ENCODE measurements around the gene SCRN1. TPM values are rescaled to one million over a fixed set of nuclear protein-coding genes. Genes with fewer than 3 reads are reported as not detected.
A peak's percentile ranks its signal among the peaks of the same experiment; 100 is the strongest.

Gene SCRN1
- total RNA-seq, result 0.74 and 0.82 TPM in 2 replicates

GRCh38 chr7:29989257-29989995 is at the start of gene SCRN1:
TSS of gene SCRN1 (minus strand) at chr7:29989801. CDS start at chr7:29969067, 20,734 bp downstream.
- Mint-ChIP-seq H3K27me3 (ENCODE audit: low read depth) (peaks cover 56% of the 10 kb centered on the region), H3K36me3 (ENCODE audit: low read depth) (no peaks in the 10 kb centered on the region), H3K4me3 (ENCODE audit: low read depth) (peak within 1 kb of the TSS; percentile 67), H3K27ac (no peak within 1 kb of the TSS), H3K9me3 (peaks cover 7% of the 10 kb centered on the region), H3K4me1 (ENCODE audit: low read depth) (peaks cover 6% of the 10 kb centered on the region)
- intact Hi-C loops (cut with micrococcal nuclease), result loop anchor here (5.0 kb wide), 1 partner anchor 38 kb away; the partner anchor contains the start of genes FKBP14 and PLEKHA8
- peak; percentile 10 for DNase-seq (ENCODE audit: low spot score)

- H3K4me3 Mint-ChIP-seq (ENCODE audit: low read depth), result no peak overlapping the region
- peaks cover 11% of the 10 kb centered on the region for H3K4me1 Mint-ChIP-seq (ENCODE audit: low read depth)
- H3K36me3 Mint-ChIP-seq (ENCODE audit: low read depth), result no peaks in the 10 kb centered on the region
- no peak for DNase-seq (ENCODE audit: low spot score)
- intact Hi-C loops (cut with micrococcal nuclease), result no loop called here
- no peaks in the 10 kb centered on the region for H3K9me3 Mint-ChIP-seq
- H3K27me3 Mint-ChIP-seq (ENCODE audit: low read depth), result no peaks in the 10 kb centered on the region
- no peak overlapping the region for H3K27ac Mint-ChIP-seq
Observed at GRCh38 chr7:30038196-30038980, 48.8 kb upstream of the SCRN1 start.

GRCh38 chr7:30036220-30036619 is 46.6 kb upstream of the SCRN1 start:
- no peak overlapping the region for H3K27ac Mint-ChIP-seq
- no peaks in the 10 kb centered on the region for H3K36me3 Mint-ChIP-seq (ENCODE audit: low read depth)
- H3K27me3 Mint-ChIP-seq (ENCODE audit: low read depth), result no peaks in the 10 kb centered on the region
- no peak for DNase-seq (ENCODE audit: low spot score)
- no peaks in the 10 kb centered on the region for H3K9me3 Mint-ChIP-seq
- intact Hi-C loops (cut with micrococcal nuclease), result no loop called here
- H3K4me1 Mint-ChIP-seq (ENCODE audit: low read depth), result peaks cover 8% of the 10 kb centered on the region
- H3K4me3 Mint-ChIP-seq (ENCODE audit: low read depth), result no peak overlapping the region

DNA sequence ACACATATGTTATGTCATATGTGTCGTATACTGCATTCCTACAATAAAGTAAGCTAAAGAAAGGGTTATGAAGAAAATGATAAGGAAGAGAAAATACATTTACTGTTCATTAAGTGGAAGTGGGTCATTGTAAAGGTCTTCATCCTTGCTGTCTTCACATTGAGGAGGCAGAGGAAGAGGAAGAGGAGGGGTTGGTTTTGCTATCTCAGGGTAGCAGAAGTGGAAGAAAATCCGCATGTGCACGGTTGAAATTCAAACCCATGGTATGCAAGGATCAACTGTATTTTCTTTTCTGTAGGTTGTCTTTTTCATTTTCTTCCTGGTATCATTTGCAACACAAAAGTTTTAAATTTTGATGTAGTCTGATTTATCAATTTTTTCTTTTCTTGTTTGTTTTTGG is 44.9 kb upstream of the SCRN1 start:
- intact Hi-C loops (cut with micrococcal nuclease), result no loop called here
- H3K4me3 Mint-ChIP-seq (ENCODE audit: low read depth), result no peak overlapping the region
- peaks cover 3% of the 10 kb centered on the region for H3K4me1 Mint-ChIP-seq (ENCODE audit: low read depth)

GRCh38 chr7:30032310-30033125 is 42.9 kb upstream of the SCRN1 start:
- Mint-ChIP-seq H3K4me1 (ENCODE audit: low read depth) (peaks cover 6% of the 10 kb centered on the region), H3K27me3 (ENCODE audit: low read depth) (no peaks in the 10 kb centered on the region), H3K4me3 (ENCODE audit: low read depth) (no peak overlapping the region), H3K9me3 (no peaks in the 10 kb centered on the region), H3K27ac (no peak overlapping the region), H3K36me3 (ENCODE audit: low read depth) (no peaks in the 10 kb centered on the region)
- DNase-seq (ENCODE audit: low spot score), result no peak
- intact Hi-C loops (cut with micrococcal nuclease), result no loop called here

More for the DNA sequence above, 44.9 kb upstream of the SCRN1 start:
- Mint-ChIP-seq H3K9me3 (no peaks in the 10 kb centered on the region), H3K27me3 (ENCODE audit: low read depth) (no peaks in the 10 kb centered on the region), H3K36me3 (ENCODE audit: low read depth) (no peaks in the 10 kb centered on the region), H3K27ac (no peak overlapping the region)
- DNase-seq (ENCODE audit: low spot score), result no peak

DNA sequence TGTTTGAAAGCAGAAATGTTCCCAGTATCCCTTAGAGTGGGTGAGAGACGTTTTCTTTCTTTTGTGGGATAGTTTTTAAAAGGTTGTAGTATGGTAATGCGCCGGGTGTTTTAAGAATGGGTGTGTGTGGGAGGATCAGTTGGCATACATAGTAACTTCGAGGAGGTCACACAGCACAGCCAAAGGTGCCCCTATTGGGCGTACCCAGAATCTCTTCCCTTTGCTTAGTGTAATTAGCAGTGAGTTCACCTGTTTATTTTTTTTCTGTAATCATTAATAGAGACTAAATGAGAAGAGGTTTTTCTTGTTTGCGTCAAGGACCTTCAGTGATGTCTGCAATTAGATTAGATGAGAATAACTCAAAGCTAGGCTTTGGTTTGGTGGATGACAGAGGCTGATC is 40.1 kb upstream of the SCRN1 start:
- Mint-ChIP-seq H3K4me1 (ENCODE audit: low read depth) (peaks cover 24% of the 10 kb centered on the region), H3K36me3 (ENCODE audit: low read depth) (peaks cover 6% of the 10 kb centered on the region), H3K27ac (no peak overlapping the region), H3K9me3 (no peaks in the 10 kb centered on the region), H3K4me3 (ENCODE audit: low read depth) (no peak overlapping the region), H3K27me3 (ENCODE audit: low read depth) (no peaks in the 10 kb centered on the region)
- no peak for DNase-seq (ENCODE audit: low spot score)
- intact Hi-C loops (cut with micrococcal nuclease), result loop anchor here (1.0 to 5.0 kb wide), 6 partner anchors 33 to 475 kb away; partner anchors contain the start of genes GGCT, MTURN and SCRN1

- Mint-ChIP-seq H3K4me3 (ENCODE audit: low read depth) (no peak overlapping the region), H3K27ac (peak overlapping the region; percentile 55)
- intact Hi-C loops (cut with micrococcal nuclease), result loop anchor here (1.0 to 5.0 kb wide), 8 partner anchors 33 to 476 kb away; partner anchors contain the start of genes GGCT, MTURN, SCRN1 and ZNRF2
Observed at GRCh38 chr7:30028749-30029635, 39.4 kb upstream of the SCRN1 start.

DNA sequence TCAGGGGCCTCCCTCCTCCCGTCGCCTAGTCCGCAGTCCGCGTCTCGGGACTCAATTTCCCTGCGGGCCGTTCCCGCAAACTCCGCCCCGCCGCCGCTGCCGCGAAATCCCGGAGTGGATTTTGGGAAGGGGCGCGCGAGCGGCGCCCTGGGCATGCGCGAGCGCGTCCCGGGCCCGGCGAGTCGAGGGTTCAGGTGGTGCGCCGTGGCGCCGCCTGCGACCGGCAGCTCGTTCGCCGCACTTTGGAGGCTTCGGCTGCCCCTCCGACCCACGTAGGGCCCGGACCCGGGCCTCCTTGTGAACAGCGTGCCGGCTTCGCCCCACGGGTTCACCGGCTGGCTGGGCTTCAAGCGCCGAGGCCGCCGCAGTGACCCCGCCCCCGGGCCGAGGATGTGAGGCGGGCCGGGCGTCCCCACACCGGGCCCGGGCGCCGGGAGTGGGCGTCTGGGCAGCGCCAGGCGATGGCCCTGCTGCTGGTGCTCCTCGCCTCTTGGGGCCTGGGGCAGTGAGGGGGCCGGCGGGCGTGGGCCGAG is 38.7 kb upstream of the SCRN1 start, which contains the start of gene PLEKHA8:
Gene PLEKHA8, plus strand, starts transcription at position 197 of the 533 bp plus-strand sequence. CDS start 351 bp downstream, outside the sequence.
- DNase-seq (ENCODE audit: low spot score), result peak; percentile 87
- peaks cover 32% of the 10 kb centered on the region for H3K4me1 Mint-ChIP-seq (ENCODE audit: low read depth)
- H3K9me3 Mint-ChIP-seq, result no peaks in the 10 kb centered on the region
- peak within 1 kb of the TSS; percentile 93 for H3K4me3 Mint-ChIP-seq (ENCODE audit: low read depth)
- intact Hi-C loops (cut with micrococcal nuclease), result loop anchor here (1.0 to 5.0 kb wide), 7 partner anchors 41 to 477 kb away; partner anchors contain the start of genes GGCT, MTURN, SCRN1 and ZNRF2
- H3K27ac Mint-ChIP-seq, result peak within 1 kb of the TSS; percentile 84
- peaks cover 6% of the 10 kb centered on the region for H3K36me3 Mint-ChIP-seq (ENCODE audit: low read depth)
- H3K27me3 Mint-ChIP-seq (ENCODE audit: low read depth), result no peaks in the 10 kb centered on the region

More at GRCh38 chr7:30028749-30029635, 39.4 kb upstream of the SCRN1 start:
- DNase-seq (ENCODE audit: low spot score), result no peak
- H3K27me3 Mint-ChIP-seq (ENCODE audit: low read depth), result no peaks in the 10 kb centered on the region
- no peaks in the 10 kb centered on the region for H3K9me3 Mint-ChIP-seq
- H3K4me1 Mint-ChIP-seq (ENCODE audit: low read depth), result peaks cover 26% of the 10 kb centered on the region
- H3K36me3 Mint-ChIP-seq (ENCODE audit: low read depth), result peaks cover 6% of the 10 kb centered on the region

DNA sequence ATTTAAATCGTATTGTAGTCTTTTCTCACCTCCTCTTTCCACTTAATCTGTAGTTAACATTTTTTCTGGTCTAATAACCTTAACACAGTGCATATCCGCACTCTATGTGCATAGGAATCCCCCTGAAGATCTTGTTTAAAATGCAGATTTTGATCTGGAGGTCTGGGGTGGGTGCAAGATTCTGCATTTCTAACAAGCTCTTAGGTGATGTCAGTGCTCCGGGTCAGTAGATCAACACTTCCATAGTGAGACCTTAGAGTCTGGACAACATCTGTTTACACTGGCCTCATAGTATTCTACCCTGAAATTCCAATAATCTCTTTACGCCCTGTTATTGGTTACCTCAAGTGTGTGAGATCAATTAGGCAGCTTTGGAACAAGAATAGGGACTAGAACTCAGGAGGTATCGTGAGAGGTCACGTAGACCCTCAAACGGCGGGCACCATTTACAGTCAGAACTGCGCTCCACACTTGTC is 38.2 kb upstream of the SCRN1 start:
- DNase-seq (ENCODE audit: low spot score), result no peak
- no peaks in the 10 kb centered on the region for H3K27me3 Mint-ChIP-seq (ENCODE audit: low read depth)
- intact Hi-C loops (cut with micrococcal nuclease), result loop anchor here (1.0 to 5.0 kb wide), 8 partner anchors 40 to 567 kb away; partner anchors contain the start of genes GARS1, GGCT, MTURN and SCRN1
- H3K9me3 Mint-ChIP-seq, result no peaks in the 10 kb centered on the region
- H3K4me1 Mint-ChIP-seq (ENCODE audit: low read depth), result peaks cover 35% of the 10 kb centered on the region
- H3K4me3 Mint-ChIP-seq (ENCODE audit: low read depth), result peak overlapping the region; percentile 93
- peak overlapping the region; percentile 84 for H3K27ac Mint-ChIP-seq
- peaks cover 6% of the 10 kb centered on the region for H3K36me3 Mint-ChIP-seq (ENCODE audit: low read depth)

DNA sequence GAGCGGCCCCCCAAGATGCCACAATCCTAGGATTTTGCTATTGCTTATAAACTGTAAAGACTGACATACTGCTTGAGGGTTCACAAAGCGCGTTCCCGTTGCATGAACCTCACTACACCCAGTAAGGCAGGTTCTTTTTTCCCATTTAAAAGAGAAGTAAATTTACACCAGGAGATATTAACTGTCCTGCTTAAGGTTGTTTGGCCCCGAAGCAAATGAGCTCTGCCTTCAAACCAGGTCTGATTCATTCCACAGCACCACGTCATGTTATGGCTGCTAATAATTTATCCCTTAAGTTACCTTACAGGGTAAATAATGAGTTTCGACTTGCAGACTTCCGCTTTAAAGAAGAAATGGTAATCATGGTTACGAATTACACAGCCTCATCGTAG is 37.5 kb upstream of the SCRN1 start:
- DNase-seq (ENCODE audit: low spot score), result no peak
- Mint-ChIP-seq H3K36me3 (ENCODE audit: low read depth) (peaks cover 6% of the 10 kb centered on the region), H3K27ac (peak overlapping the region; percentile 84), H3K4me1 (ENCODE audit: low read depth) (peaks cover 35% of the 10 kb centered on the region), H3K9me3 (no peaks in the 10 kb centered on the region), H3K4me3 (ENCODE audit: low read depth) (peak overlapping the region; percentile 93), H3K27me3 (ENCODE audit: low read depth) (no peaks in the 10 kb centered on the region)
- intact Hi-C loops (cut with micrococcal nuclease), result loop anchor here (2.0 to 5.0 kb wide), 4 partner anchors 40 to 568 kb away; partner anchors contain the start of genes GARS1 and SCRN1
